NCI-H1092 (cell line): ENCODE results near the gene PRKCH.

Source experiments
- DNase-seq: peaks from one replicate; lab custom pipeline; 2025; lab: John Stamatoyannopoulos, UW

PRKCH gene

GRCh38 chr14:61365667-61366212 lies 44.4 kb downstream of the PRKCH start:
- DNase-seq: no peak

- DNase-seq: no peak
These were observed 46.8 kb downstream of the PRKCH start for GRCh38 chr14:61368114-61368710.

GRCh38 chr14:61368781-61369453 lies 47.5 kb downstream of the PRKCH start:
- DNase-seq: no peak

GRCh38 chr14:61369454-61369810 lies 48.1 kb downstream of the PRKCH start:
- DNase-seq: no peak

- DNase-seq: no peak
These were observed 51.0 kb downstream of the PRKCH start for GRCh38 chr14:61372379-61372778.

- DNase-seq: no peak
These were observed 51.6 kb downstream of the PRKCH start for GRCh38 chr14:61372842-61373555.

- DNase-seq: no peak
These were observed 52.9 kb downstream of the PRKCH start for GRCh38 chr14:61374284-61374683.

- no peak for DNase-seq
These were observed 53.8 kb downstream of the PRKCH start for GRCh38 chr14:61375218-61375617.

GRCh38 chr14:61376314-61376713 lies 54.9 kb downstream of the PRKCH start:
- DNase-seq: no peak

GRCh38 chr14:61377749-61378148 lies 56.4 kb downstream of the PRKCH start:
- no peak for DNase-seq

GRCh38 chr14:61379639-61380184 lies 58.3 kb downstream of the PRKCH start:
- no peak for DNase-seq

GRCh38 chr14:61380984-61381383 lies 59.6 kb downstream of the PRKCH start:
- no peak for DNase-seq

GRCh38 chr14:61381553-61381952 lies 60.2 kb downstream of the PRKCH start:
- DNase-seq: no peak

- no peak for DNase-seq
These were observed 61.5 kb downstream of the PRKCH start for GRCh38 chr14:61382842-61383241.

GRCh38 chr14:61385002-61385685 lies 63.8 kb downstream of the PRKCH start:
- DNase-seq: no peak

GRCh38 chr14:61386173-61386772 lies 64.9 kb downstream of the PRKCH start:
- DNase-seq: no peak

- no peak for DNase-seq
These were observed 65.7 kb downstream of the PRKCH start for GRCh38 chr14:61387076-61387475.

GRCh38 chr14:61388173-61388975 lies 67.0 kb downstream of the PRKCH start:
- no peak for DNase-seq

GRCh38 chr14:61388976-61389576 lies 67.7 kb downstream of the PRKCH start:
- DNase-seq: no peak

GRCh38 chr14:61391119-61391518 lies 69.7 kb downstream of the PRKCH start:
- DNase-seq: no peak

GRCh38 chr14:61392297-61392696 lies 70.9 kb downstream of the PRKCH start:
- no peak for DNase-seq
